Thyroid gland (tissue), 4 donors: ENCODE data around the gene TBC1D8.

ENCODE experiments used
- POLR2A ChIP-seq, 2 donors: fragments of 450-650 bp; IDR thresholded peaks; one replicate each; pipeline ENCODE4 v1.6.1; 2017; ENCODE audit warnings: antibody characterized with exemption in 2 of 2, mild to moderate bottlenecking in 2 of 2, moderate library complexity in 1 of 2
- TF ChIP-seq, protein P1 (sequence below), 6 experiments: fragments of 200-600 bp in 3 of 6; fragments of 450-650 bp in 3 of 6; sonication (generic) in 3 of 6; IDR thresholded peaks; one replicate each; pipeline ENCODE4 v1.5.1; 2016 to 2019; ENCODE audit warnings: antibody characterized with exemption in 6 of 6, mild to moderate bottlenecking in 2 of 6, inconsistent platforms in 1 of 6, moderate library complexity in 1 of 6

DNA sequence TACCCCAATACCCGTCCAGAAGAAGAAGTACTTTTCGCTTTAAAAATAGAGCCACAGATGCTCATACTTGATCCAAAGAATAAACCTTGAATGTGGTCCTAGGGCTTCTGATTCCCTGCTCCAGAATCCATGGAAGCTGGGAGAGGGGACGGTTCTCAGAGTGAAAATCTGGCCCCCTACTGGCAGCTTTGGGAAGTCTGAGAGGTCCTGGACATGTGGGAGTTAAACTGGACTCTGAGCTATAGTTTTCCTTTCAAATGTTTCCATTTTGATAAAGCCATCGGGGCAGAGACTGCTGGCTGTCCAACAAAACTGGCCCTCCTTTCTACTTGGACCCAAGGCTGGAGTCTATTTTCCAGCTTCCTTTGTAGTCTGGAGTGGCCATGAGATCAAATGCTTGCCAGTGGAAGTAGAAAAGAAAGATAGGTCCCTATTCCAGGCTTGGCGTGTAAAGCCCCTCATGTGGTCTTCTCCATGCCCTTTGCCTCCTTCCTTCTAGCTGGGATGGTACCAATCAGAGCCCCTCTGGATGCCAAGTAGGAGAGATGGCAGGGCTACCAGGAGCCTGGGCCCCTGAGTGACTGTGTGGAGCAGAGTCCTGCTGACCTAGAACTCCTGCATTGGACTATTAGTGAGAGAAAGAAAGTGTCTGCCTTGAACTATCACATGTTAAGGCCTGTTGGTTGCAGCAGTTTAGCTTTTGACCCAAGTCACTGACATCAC lies 37.7 kb upstream of the TBC1D8 start:
- TF ChIP-seq, protein P1, sequence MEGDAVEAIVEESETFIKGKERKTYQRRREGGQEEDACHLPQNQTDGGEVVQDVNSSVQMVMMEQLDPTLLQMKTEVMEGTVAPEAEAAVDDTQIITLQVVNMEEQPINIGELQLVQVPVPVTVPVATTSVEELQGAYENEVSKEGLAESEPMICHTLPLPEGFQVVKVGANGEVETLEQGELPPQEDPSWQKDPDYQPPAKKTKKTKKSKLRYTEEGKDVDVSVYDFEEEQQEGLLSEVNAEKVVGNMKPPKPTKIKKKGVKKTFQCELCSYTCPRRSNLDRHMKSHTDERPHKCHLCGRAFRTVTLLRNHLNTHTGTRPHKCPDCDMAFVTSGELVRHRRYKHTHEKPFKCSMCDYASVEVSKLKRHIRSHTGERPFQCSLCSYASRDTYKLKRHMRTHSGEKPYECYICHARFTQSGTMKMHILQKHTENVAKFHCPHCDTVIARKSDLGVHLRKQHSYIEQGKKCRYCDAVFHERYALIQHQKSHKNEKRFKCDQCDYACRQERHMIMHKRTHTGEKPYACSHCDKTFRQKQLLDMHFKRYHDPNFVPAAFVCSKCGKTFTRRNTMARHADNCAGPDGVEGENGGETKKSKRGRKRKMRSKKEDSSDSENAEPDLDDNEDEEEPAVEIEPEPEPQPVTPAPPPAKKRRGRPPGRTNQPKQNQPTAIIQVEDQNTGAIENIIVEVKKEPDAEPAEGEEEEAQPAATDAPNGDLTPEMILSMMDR (IDR thresholded peaks at IDR 0.05): peak in 5 of 6 experiments; percentile 6 to 50 (median 31)
- no peak for TF ChIP-seq POLR2A (IDR thresholded peaks at IDR 0.05)
